ENCODE results near the gene CNIH2.

DNA sequence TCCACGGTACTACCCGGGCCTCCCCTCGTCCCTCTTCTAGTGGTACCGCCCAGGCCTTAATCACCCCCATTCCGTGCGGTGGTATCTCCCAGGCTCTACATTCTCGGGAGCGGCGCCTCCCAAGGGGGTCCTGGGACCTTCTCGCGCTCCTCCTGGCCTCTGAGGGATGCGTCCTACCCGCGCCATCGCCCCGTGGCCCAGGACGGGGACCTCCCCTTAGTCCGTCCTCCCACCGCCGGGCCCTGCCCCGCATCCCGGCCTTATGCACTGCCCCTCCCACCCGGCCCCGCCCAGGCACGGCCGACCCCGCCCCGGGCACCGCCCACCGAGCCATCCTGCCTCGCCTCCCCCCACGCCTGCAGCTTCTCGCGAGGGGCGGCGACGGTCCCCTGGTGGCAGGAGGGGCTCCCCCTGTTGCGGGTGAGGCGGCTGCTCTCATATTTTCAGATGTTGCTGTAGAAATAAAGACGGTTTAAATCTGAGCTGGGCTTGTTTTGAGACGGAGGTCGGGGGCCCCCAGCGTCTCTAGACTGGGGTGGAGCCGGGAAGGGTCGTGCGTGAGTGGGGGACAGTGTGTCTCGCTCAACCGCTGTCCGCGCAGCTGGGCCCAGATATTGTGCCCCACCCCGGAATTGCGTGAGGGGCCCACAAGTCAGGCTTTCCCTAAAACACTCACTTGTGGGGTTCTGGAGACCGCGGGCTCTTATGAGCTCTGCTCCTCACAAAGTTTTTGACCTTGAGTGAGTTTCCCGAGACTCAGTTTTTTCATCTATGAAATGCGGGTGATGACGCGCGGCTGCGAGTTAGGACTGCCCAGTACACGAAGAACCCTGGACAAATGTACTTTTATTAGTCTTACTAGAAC, 10.4 kb upstream of the CNIH2 start:
- TF ChIP-seq, protein P1, sequence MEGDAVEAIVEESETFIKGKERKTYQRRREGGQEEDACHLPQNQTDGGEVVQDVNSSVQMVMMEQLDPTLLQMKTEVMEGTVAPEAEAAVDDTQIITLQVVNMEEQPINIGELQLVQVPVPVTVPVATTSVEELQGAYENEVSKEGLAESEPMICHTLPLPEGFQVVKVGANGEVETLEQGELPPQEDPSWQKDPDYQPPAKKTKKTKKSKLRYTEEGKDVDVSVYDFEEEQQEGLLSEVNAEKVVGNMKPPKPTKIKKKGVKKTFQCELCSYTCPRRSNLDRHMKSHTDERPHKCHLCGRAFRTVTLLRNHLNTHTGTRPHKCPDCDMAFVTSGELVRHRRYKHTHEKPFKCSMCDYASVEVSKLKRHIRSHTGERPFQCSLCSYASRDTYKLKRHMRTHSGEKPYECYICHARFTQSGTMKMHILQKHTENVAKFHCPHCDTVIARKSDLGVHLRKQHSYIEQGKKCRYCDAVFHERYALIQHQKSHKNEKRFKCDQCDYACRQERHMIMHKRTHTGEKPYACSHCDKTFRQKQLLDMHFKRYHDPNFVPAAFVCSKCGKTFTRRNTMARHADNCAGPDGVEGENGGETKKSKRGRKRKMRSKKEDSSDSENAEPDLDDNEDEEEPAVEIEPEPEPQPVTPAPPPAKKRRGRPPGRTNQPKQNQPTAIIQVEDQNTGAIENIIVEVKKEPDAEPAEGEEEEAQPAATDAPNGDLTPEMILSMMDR (IDR thresholded peaks at IDR 0.05) = peak in 4 of 6 experiments; percentile 10 to 28 (median 24)
- no peak for TF ChIP-seq POLR2A (IDR thresholded peaks at IDR 0.05)

Data from Peyer's patch (tissue), 4 donors.